ENCODE data around the gene CYFIP2.

Gene CYFIP2

DNA sequence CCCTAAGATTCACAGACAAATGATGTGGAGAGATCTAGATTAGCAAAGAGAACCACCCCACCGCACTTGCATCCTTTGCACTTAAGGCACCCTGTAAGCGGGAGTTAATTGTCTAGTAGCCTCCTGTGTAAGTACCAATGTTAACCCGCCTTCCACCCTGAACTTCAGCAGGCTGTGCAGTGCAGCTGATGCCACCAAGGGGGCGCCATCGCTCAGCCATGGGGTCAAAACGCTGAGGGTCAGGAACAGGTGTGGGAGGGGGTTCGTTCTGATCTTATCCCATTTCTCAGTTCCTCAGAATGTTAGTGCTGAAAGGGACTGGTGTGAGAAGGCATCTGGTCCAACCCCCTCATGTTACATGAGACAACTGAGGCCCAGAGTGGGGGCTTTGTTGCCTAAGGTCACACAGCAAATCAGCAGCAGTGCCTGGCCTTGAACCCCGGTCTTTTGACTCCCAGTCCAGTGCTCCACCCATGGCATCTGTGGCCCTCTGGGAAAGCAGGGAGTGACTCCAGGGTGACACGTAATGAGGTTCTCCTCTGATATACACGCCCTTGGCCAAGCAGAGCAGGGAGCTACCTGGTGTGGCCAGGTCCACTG is 57.3 kb downstream of the CYFIP2 start:
- no peak for DNase-seq
- Mint-ChIP-seq H3K27me3 (ENCODE audit: low read depth, poor library complexity) (no peaks in the 10 kb centered on the region), H3K9me3 (no peaks in the 10 kb centered on the region), H3K4me3 (no peak overlapping the region), H3K36me3 (ENCODE audit: low read depth) (peaks cover 14% of the 10 kb centered on the region), H3K4me1 (peaks cover 26% of the 10 kb centered on the region), H3K27ac (no peak overlapping the region)
- TF ChIP-seq, protein P1, sequence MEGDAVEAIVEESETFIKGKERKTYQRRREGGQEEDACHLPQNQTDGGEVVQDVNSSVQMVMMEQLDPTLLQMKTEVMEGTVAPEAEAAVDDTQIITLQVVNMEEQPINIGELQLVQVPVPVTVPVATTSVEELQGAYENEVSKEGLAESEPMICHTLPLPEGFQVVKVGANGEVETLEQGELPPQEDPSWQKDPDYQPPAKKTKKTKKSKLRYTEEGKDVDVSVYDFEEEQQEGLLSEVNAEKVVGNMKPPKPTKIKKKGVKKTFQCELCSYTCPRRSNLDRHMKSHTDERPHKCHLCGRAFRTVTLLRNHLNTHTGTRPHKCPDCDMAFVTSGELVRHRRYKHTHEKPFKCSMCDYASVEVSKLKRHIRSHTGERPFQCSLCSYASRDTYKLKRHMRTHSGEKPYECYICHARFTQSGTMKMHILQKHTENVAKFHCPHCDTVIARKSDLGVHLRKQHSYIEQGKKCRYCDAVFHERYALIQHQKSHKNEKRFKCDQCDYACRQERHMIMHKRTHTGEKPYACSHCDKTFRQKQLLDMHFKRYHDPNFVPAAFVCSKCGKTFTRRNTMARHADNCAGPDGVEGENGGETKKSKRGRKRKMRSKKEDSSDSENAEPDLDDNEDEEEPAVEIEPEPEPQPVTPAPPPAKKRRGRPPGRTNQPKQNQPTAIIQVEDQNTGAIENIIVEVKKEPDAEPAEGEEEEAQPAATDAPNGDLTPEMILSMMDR (IDR thresholded peaks at IDR 0.05), result no peak

- TF ChIP-seq, protein P1 (IDR thresholded peaks at IDR 0.05), result peak; percentile 29
- DNase-seq, result peak; percentile 19
- H3K27me3 Mint-ChIP-seq (ENCODE audit: low read depth, poor library complexity), result no peaks in the 10 kb centered on the region
- no peaks in the 10 kb centered on the region for H3K9me3 Mint-ChIP-seq
- peaks cover 32% of the 10 kb centered on the region for H3K4me1 Mint-ChIP-seq
- no peak overlapping the region for H3K4me3 Mint-ChIP-seq
- H3K27ac Mint-ChIP-seq, result no peak overlapping the region
- H3K36me3 Mint-ChIP-seq (ENCODE audit: low read depth), result peaks cover 17% of the 10 kb centered on the region
Observed at GRCh38 chr5:157324237-157324636, 58.3 kb downstream of the CYFIP2 start.

DNA sequence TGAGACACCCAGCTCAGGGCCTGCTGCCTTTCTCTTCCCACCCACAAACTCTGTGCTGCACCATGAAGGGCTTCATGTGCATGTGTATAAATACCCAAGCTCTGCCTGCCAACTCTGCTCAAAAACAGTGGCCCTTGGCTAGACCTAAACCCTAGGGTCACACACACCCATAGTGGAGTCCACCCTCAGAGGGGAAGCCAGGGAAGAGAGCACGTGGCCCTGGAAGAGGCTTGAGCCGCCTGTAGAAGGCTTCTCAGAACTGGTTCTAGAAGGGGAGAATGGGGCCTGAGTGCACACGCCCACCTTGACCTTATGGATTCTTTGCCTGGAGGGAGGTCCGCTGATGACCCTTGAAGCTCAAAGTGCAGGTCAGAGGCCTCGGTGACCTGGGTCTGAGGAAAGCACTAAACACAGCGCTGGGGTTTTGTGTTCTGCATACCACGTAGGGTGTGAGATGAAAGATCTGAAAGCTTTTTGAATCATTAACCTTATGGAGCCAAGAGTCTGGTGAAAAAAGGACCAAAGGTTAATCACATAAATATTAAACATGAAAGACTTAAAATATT is 60.6 kb downstream of the CYFIP2 start:
- no peak for DNase-seq
- TF ChIP-seq, protein P1 (IDR thresholded peaks at IDR 0.05), result no peak
- peaks cover 28% of the 10 kb centered on the region for H3K36me3 Mint-ChIP-seq (ENCODE audit: low read depth)
- peaks cover 26% of the 10 kb centered on the region for H3K4me1 Mint-ChIP-seq
- H3K27ac Mint-ChIP-seq, result no peak overlapping the region
- no peaks in the 10 kb centered on the region for H3K9me3 Mint-ChIP-seq
- peaks cover 2% of the 10 kb centered on the region for H3K27me3 Mint-ChIP-seq (ENCODE audit: low read depth, poor library complexity)
- no peak overlapping the region for H3K4me3 Mint-ChIP-seq

DNA sequence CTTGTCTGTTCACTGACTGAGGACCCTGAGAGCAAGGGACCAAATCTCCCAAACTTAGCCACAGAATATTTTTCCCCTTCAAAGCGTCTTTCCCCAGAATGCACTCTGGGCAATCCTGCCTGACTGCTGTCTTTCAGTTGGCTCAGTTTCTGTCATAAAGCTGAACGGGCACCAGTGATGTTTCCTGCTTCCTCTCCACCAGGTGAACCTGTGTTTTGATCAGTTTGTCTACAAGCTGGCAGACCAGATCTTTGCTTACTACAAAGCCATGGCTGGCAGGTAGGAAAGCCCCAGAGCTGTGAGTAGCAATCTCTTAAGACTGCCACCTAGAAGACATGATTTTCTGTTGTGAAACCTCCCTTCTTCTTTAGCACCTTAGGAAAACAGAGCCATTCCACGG is 61.8 kb downstream of the CYFIP2 start:
- H3K4me3 Mint-ChIP-seq, result no peak overlapping the region
- H3K36me3 Mint-ChIP-seq (ENCODE audit: low read depth), result peaks cover 37% of the 10 kb centered on the region
- DNase-seq, result no peak
- no peak overlapping the region for H3K27ac Mint-ChIP-seq
- TF ChIP-seq, protein P1 (IDR thresholded peaks at IDR 0.05), result no peak
- H3K27me3 Mint-ChIP-seq (ENCODE audit: low read depth, poor library complexity), result peaks cover 2% of the 10 kb centered on the region
- no peaks in the 10 kb centered on the region for H3K9me3 Mint-ChIP-seq
- H3K4me1 Mint-ChIP-seq, result peaks cover 17% of the 10 kb centered on the region

DNA sequence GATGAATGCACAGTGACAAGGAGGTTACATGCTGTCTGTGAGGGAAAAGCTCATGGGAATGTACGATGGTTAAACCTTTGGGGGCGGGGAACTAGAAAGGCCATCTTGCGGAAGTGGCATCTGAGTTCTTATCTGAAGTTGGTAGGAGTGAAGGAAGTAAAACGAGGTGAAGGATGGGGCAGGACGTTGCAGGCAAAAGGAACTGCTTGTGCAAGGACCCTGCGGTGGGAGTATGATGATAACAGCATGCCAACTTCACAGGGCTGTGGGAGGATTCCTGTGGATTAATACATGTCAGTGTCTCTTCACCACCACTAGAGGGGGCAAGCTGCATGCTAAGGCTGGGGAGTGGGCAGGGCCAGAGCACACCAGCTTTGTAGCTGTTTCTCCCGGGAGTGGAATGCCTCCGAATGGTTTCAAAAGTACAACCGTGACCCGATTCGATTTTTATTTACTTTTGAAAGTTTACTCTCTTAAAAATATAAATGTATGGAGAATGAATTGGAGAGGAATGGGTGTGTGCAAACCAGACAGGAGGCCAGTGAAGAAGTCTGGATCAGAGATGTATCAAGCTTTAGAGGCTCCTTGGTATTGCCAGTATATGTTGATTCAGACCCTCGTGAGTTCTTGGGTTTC is 62.5 kb downstream of the CYFIP2 start:
- Mint-ChIP-seq H3K4me1 (peaks cover 17% of the 10 kb centered on the region), H3K27me3 (ENCODE audit: low read depth, poor library complexity) (peaks cover 2% of the 10 kb centered on the region), H3K4me3 (peak overlapping the region; percentile 63), H3K27ac (no peak overlapping the region), H3K9me3 (no peaks in the 10 kb centered on the region), H3K36me3 (ENCODE audit: low read depth) (peaks cover 41% of the 10 kb centered on the region)
- TF ChIP-seq, protein P1 (IDR thresholded peaks at IDR 0.05), result peak; percentile 88
- peak; percentile 65 for DNase-seq
